ENCODE measurements around the gene CNOT2.

The CNOT2 gene

GRCh38 chr12:70242695-70243509, at the start of gene CNOT2:
CNOT2 (plus strand) TSS chr12:70243433; CDS start chr12:70278227, 34,794 bp downstream.
- DNase-seq = peak; percentile 92

- no peak for DNase-seq
These were observed 49.2 kb upstream of the CNOT2 start for GRCh38 chr12:70194076-70194475.

- DNase-seq = peak; percentile 40
These were observed 46.4 kb upstream of the CNOT2 start for GRCh38 chr12:70196811-70197281.

- DNase-seq = peak; percentile 18
These were observed 45.9 kb upstream of the CNOT2 start for GRCh38 chr12:70197345-70197744.

GRCh38 chr12:70213707-70214106, 29.5 kb upstream of the CNOT2 start:
- DNase-seq = no peak

- DNase-seq = no peak
These were observed 28.1 kb upstream of the CNOT2 start for GRCh38 chr12:70214972-70215617.

- DNase-seq = no peak
These were observed 25.8 kb upstream of the CNOT2 start for GRCh38 chr12:70217416-70217815.

- no peak for DNase-seq
These were observed 21.6 kb upstream of the CNOT2 start for GRCh38 chr12:70221626-70222025.

- no peak for DNase-seq
These were observed 15.3 kb upstream of the CNOT2 start for GRCh38 chr12:70227911-70228310.

GRCh38 chr12:70230934-70231606, 12.2 kb upstream of the CNOT2 start:
- no peak for DNase-seq

- no peak for DNase-seq
These were observed 6.2 kb upstream of the CNOT2 start for GRCh38 chr12:70236990-70237389.

GRCh38 chr12:70240673-70241072, 2.6 kb upstream of the CNOT2 start:
- no peak for DNase-seq

GRCh38 chr12:70241845-70242244, 1.4 kb upstream of the CNOT2 start:
- no peak for DNase-seq

GRCh38 chr12:70243510-70244371, 508 bp downstream of the CNOT2 start:
- DNase-seq = peak; percentile 55

- peak; percentile 50 for DNase-seq
These were observed 1.2 kb downstream of the CNOT2 start for GRCh38 chr12:70244409-70244808.

- DNase-seq = no peak
These were observed 2.2 kb downstream of the CNOT2 start for GRCh38 chr12:70245458-70245857.

- DNase-seq = no peak
These were observed 3.3 kb downstream of the CNOT2 start for GRCh38 chr12:70246580-70246979.

GRCh38 chr12:70247653-70248199, 4.5 kb downstream of the CNOT2 start:
- peak; percentile 47 for DNase-seq

- DNase-seq = no peak
These were observed 5.6 kb downstream of the CNOT2 start for GRCh38 chr12:70248876-70249275.

- no peak for DNase-seq
These were observed 6.7 kb downstream of the CNOT2 start for GRCh38 chr12:70249903-70250302.

GRCh38 chr12:70251226-70251625, 8.0 kb downstream of the CNOT2 start:
- DNase-seq = no peak

GRCh38 chr12:70251661-70252060, 8.4 kb downstream of the CNOT2 start:
- no peak for DNase-seq

All from suppressor macrophage treated with lipopolysaccharide for 4 hours (primary cell).